GM18868 (cell line): Measurements from ENCODE around the gene GPRC5B.

Experiments
- ATAC-seq: cut with Tn5 transposase; IDR thresholded peaks from one replicate; pipeline ENCODE4 v1.9.1; 2021; ENCODE audit warnings: mild to moderate bottlenecking, moderate library complexity; ENCODE audit not compliant: unreplicated experiment

GPRC5B gene

GRCh38 chr16:19822533-19822932 lies 62.1 kb downstream of the GPRC5B start:
- no peak for ATAC-seq

- ATAC-seq, result no peak
These were observed 66.8 kb downstream of the GPRC5B start for GRCh38 chr16:19817875-19818274.

- ATAC-seq, result no peak
These were observed 67.5 kb downstream of the GPRC5B start for GRCh38 chr16:19817122-19817521.

GRCh38 chr16:19815418-19815817 lies 69.2 kb downstream of the GPRC5B start:
- ATAC-seq, result no peak

GRCh38 chr16:19812986-19813385 lies 71.7 kb downstream of the GPRC5B start:
- no peak for ATAC-seq

- ATAC-seq, result no peak
These were observed 73.6 kb downstream of the GPRC5B start for GRCh38 chr16:19810817-19811731.

GRCh38 chr16:19809693-19810092 lies 75.0 kb downstream of the GPRC5B start:
- ATAC-seq, result no peak

GRCh38 chr16:19809121-19809635 lies 75.5 kb downstream of the GPRC5B start:
- ATAC-seq, result no peak

GRCh38 chr16:19808061-19808641 lies 76.5 kb downstream of the GPRC5B start:
- ATAC-seq, result peak; percentile 79
